Sigmoid colon (tissue), 7 donors: ENCODE results near the gene TECPR2. TPM values are rescaled to one million over a fixed set of nuclear protein-coding genes. Genes with fewer than 3 reads are reported as not detected.

Experiments used
- DNase-seq: peaks from one replicate; pipeline ENCODE4 v3.0.0-alpha.2; 2019
- H3K27ac ChIP-seq, 4 donors: fragments of 200-600 bp; sonication (generic); one replicate each; pipeline ENCODE4 v1.5.1; 2016 to 2019; ENCODE audit warnings: mild to moderate bottlenecking in 1 of 4
- H3K27me3 ChIP-seq, 3 donors: fragments of 200-600 bp; sonication (generic); one replicate each; pipeline ENCODE4 v1.5.1; 2019; ENCODE audit warnings: mild to moderate bottlenecking in 1 of 3
- H3K36me3 ChIP-seq, 4 donors: fragments of 200-600 bp; sonication (generic); one replicate each; pipeline ENCODE4 v1.5.1; 2016 to 2019
- H3K4me1 ChIP-seq, 4 donors: fragments of 200-600 bp; sonication (generic); one replicate each; pipeline ENCODE4 v1.5.1; 2017 to 2019
- H3K4me3 ChIP-seq, 4 donors: fragments of 200-600 bp; sonication (generic); one replicate each; pipeline ENCODE4 v1.5.1; 2017 to 2019; ENCODE audit warnings: mild to moderate bottlenecking in 2 of 4, moderate library complexity in 1 of 4
- H3K9me3 ChIP-seq, 4 donors: fragments of 200-600 bp in 3 of 4; sonication (generic) in 3 of 4; one replicate each; pipeline versions ENCODE4 v1.5.1 to v1.6.1; 2013 to 2019
- CTCF ChIP-seq, 4 experiments: fragments of 450-650 bp in 3 of 4; fragments of 200-600 bp in 1 of 4; IDR thresholded peaks; one replicate each; pipeline ENCODE4 v1.5.1; 2016 to 2019; ENCODE audit warnings: antibody characterized with exemption in 4 of 4, mild to moderate bottlenecking in 3 of 4, moderate library complexity in 2 of 4
- EP300 ChIP-seq, 4 donors: sonication (generic); formaldehyde crosslinking; IDR thresholded peaks; one replicate each; pipeline ENCODE4 v1.6.1; 2017; ENCODE audit warnings: antibody characterized with exemption in 4 of 4
- POLR2A ChIP-seq, 2 donors: fragments of 450-650 bp; IDR thresholded peaks; one replicate each; pipeline ENCODE4 v1.6.1; 2016; ENCODE audit warnings: antibody characterized with exemption in 2 of 2, mild to moderate bottlenecking in 2 of 2, moderate library complexity in 2 of 2
- POLR2AphosphoS5 ChIP-seq, 4 donors: sonication (generic); formaldehyde crosslinking; IDR thresholded peaks; one replicate each; pipeline ENCODE4 v1.6.1; 2017; ENCODE audit warnings: antibody characterized with exemption in 4 of 4
- WGBS, 2 donors: extraction: QIAGEN DNeasy Blood & Tissue Kit; methylation state at CpG; one replicate each; pipeline ENCODE4 v1.1.7; 2013; 5-methylcytosine and 5-hydroxymethylcytosine counted together
- intact Hi-C: fragments of 100-400 bp; cut with DNase I; formaldehyde crosslinking; loops from one replicate; pipeline ENCODE4 v1.15.1; 2023
- polyA plus RNA-seq, 3 donors: library from polyadenylated mRNA; stranded (reverse); fragments of 200-250 nt; gene quantifications; one replicate each; pipeline ENCODE4 v1.2.3, GENCODE V29; 2013
- total RNA-seq, 4 donors: library from RNA; depleted of rRNA; stranded (reverse); fragments of >200 nt; gene quantifications; one replicate each; pipeline ENCODE4 v1.1.0, GENCODE V29; 2016
- donor health status: healthy with polysubstance abuse.
- donor health status: Bipolar disorder and iron deficiency.
- donor health status: healthy.

Gene TECPR2
- total RNA-seq (10 to 100 TPM; 15.3 to 51.0 (median 17.2) TPM), polyA plus RNA-seq (1 to 10 TPM; 2.1 to 9.0 (median 8.5) TPM)

- Histone ChIP-seq H3K36me3 (peaks cover under 1 to 21% (median 3%) of the 10 kb centered on the region in 4 donors), H3K4me1 (peaks cover 0 to 37% (median 25%) of the 10 kb centered on the region in 4 donors), H3K4me3 (peak within 1 kb of the TSS; percentile 68 to 93 (median 88)), H3K9me3 (no peaks in the 10 kb centered on the region), H3K27me3 (no peaks in the 10 kb centered on the region), H3K27ac (peak within 1 kb of the TSS; percentile 89 to 99 (median 96))
- intact Hi-C loops = loop anchor here (2.0 to 5.0 kb wide), 3 partner anchors 46 to 150 kb away; no protein-coding TSS in a partner anchor
- TF ChIP-seq POLR2A (IDR thresholded peaks at IDR 0.05) = peak; percentile 18 to 46
- no peak for TF ChIP-seq CTCF (IDR thresholded peaks at IDR 0.05)
- TF ChIP-seq POLR2AphosphoS5 (IDR thresholded peaks at IDR 0.05) = peak; percentile 62 to 90 (median 83)
- 1% methylated on average over 58 of the region's 58 CpGs for WGBS, 2 donors
- DNase-seq = peak; percentile 99
Measured at GRCh38 chr14:102362545-102363181, at the start of gene TECPR2, which contains the start of gene CINP. TSS of gene TECPR2 (plus strand) at chr14:102362941. CDS start at chr14:102376722, 13,781 bp downstream. TSS of gene CINP (minus strand) at chr14:102362890. CDS start at chr14:102362851, 39 bp downstream.

- DNase-seq = peak; percentile 93
- Histone ChIP-seq H3K9me3 (no peaks in the 10 kb centered on the region), H3K4me1 (peaks cover 0 to 40% (median 30%) of the 10 kb centered on the region in 4 donors), H3K27ac (peak overlapping the region; percentile 35 to 59 (median 46)), H3K36me3 (no peaks in the 10 kb centered on the region), H3K27me3 (no peaks in the 10 kb centered on the region), H3K4me3 (peak overlapping the region; percentile 30 to 50 (median 48))
- WGBS, 2 donors = 7% methylated on average over 52 of the region's 52 CpGs
- intact Hi-C loops = loop anchor here (1.0 to 10.0 kb wide), 4 partner anchors 79 to 350 kb away; partner anchors contain the start of gene DYNC1H1
- TF ChIP-seq POLR2AphosphoS5 (IDR thresholded peaks at IDR 0.05) (peak in 1 of 4 donors; percentile 31), CTCF (IDR thresholded peaks at IDR 0.05) (peak; percentile 87 to 95 (median 92)), POLR2A (IDR thresholded peaks at IDR 0.05) (no peak), EP300 (IDR thresholded peaks at IDR 0.05) (no peak)
Measured at GRCh38 chr14:102314242-102315011, 48.3 kb upstream of the TECPR2 start.

GRCh38 chr14:102315121-102315520, 47.6 kb upstream of the TECPR2 start:
- 89 to 95% methylated on average over 6 of the region's 6 CpGs for WGBS, 2 donors
- H3K36me3 ChIP-seq = no peaks in the 10 kb centered on the region
- no peak for DNase-seq
- intact Hi-C loops = loop anchor here (5.0 to 10.0 kb wide), 2 partner anchors 173 to 350 kb away; partner anchors contain the start of gene DYNC1H1
- H3K27ac ChIP-seq = no peak overlapping the region
- H3K9me3 ChIP-seq = no peaks in the 10 kb centered on the region
- H3K4me3 ChIP-seq = no peak overlapping the region
- H3K27me3 ChIP-seq = no peaks in the 10 kb centered on the region
- no peak for TF ChIP-seq POLR2A (IDR thresholded peaks at IDR 0.05)
- no peak for TF ChIP-seq EP300 (IDR thresholded peaks at IDR 0.05)
- no peak for TF ChIP-seq POLR2AphosphoS5 (IDR thresholded peaks at IDR 0.05)
- TF ChIP-seq CTCF (IDR thresholded peaks at IDR 0.05) = no peak
- H3K4me1 ChIP-seq = peaks cover 0 to 42% (median 31%) of the 10 kb centered on the region in 4 donors

GRCh38 chr14:102316338-102316742, 46.4 kb upstream of the TECPR2 start:
- 1 to 2% methylated on average over 10 of the region's 10 CpGs for WGBS, 2 donors
- no peak for DNase-seq
- H3K36me3 ChIP-seq = no peaks in the 10 kb centered on the region
- intact Hi-C loops = loop anchor here (2.0 to 10.0 kb wide), 3 partner anchors 174 to 352 kb away; partner anchors contain the start of genes DYNC1H1 and HSP90AA1
- no peaks in the 10 kb centered on the region for H3K9me3 ChIP-seq
- no peaks in the 10 kb centered on the region for H3K27me3 ChIP-seq
- no peak for TF ChIP-seq POLR2AphosphoS5 (IDR thresholded peaks at IDR 0.05)
- TF ChIP-seq CTCF (IDR thresholded peaks at IDR 0.05) = no peak
- no peak for TF ChIP-seq EP300 (IDR thresholded peaks at IDR 0.05)
- TF ChIP-seq POLR2A (IDR thresholded peaks at IDR 0.05) = no peak
- peak overlapping the region; percentile 22 to 55 (median 48) for H3K4me3 ChIP-seq
- peak overlapping the region; percentile 87 to 96 (median 96) for H3K27ac ChIP-seq
- H3K4me1 ChIP-seq = peaks cover 0 to 51% (median 42%) of the 10 kb centered on the region in 4 donors
